SJSA1 (cell line): ENCODE data around the gene ZBTB46. TPM values are rescaled to one million over a fixed set of nuclear protein-coding genes. Genes with fewer than 3 reads are reported as not detected.

Experiments used
- DNase-seq, 2 experiments: peaks; one replicate each; pipeline ENCODE4 v3.0.0-alpha.2; 2015 to 2020; ENCODE audit warnings: low spot score in 2 of 2, low read depth in 1 of 2
- H3K27ac ChIP-seq: fragments of 250-450 bp; sonication (Bioruptor Pico); 2 replicates; pipeline ENCODE4 v1.5.1; 2020; ENCODE audit warnings: mild to moderate bottlenecking, moderate library complexity
- H3K27me3 ChIP-seq: fragments of 250-450 bp; sonication (Bioruptor Pico); replicated peaks from 2 replicates; pipeline ENCODE4 v1.5.1; 2020; ENCODE audit warnings: mild to moderate bottlenecking, moderate library complexity
- H3K36me3 ChIP-seq: fragments of 250-450 bp; sonication (Bioruptor Pico); 2 replicates; pipeline ENCODE4 v1.5.1; 2020; ENCODE audit warnings: mild to moderate bottlenecking
- H3K4me1 ChIP-seq: fragments of 250-450 bp; sonication (Bioruptor Pico); replicated peaks from 2 replicates; pipeline ENCODE4 v1.6.1; 2021; ENCODE audit warnings: mild to moderate bottlenecking
- H3K4me3 ChIP-seq: fragments of 250-450 bp; sonication (Bioruptor Pico); 2 replicates; pipeline ENCODE4 v1.5.1; 2020; ENCODE audit warnings: mild to moderate bottlenecking
- H3K9me3 ChIP-seq: fragments of 250-450 bp; sonication (Bioruptor Pico); replicated peaks from 2 replicates; pipeline ENCODE4 v1.5.1; 2020; ENCODE audit warnings: mild to moderate bottlenecking
- total RNA-seq: library from RNA; depleted of rRNA; stranded (reverse); fragments of >200 nt; shearing (Covaris generic); gene quantifications from 2 replicates; pipeline ENCODE4 v1.2.3, GENCODE V29; 2014

Gene ZBTB46
- total RNA-seq, 1 experiment from 2014 or later = 3.8 TPM

DNA sequence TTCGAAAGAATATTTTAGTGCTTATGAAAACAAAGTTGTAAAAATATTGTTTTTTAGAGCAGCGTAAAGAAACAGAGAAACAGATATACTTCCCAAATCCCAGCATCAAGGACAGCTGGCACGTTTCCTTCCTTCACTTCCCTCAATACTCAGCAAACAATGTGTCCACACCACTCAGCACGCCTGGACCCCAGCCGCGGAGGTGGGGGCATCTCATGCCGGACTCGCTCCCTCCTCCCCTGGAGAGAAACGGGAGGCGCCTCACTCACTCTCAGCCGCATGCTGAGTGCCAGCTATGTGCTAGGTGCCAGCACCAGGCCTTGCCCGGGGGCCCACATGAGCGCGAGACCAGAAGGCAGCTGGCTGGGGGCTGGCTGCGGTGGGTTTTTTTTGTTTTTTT, 56.8 kb downstream of the ZBTB46 start:
- DNase-seq = peak in 1 of 2 experiments; percentile 37
- H3K27ac ChIP-seq = no peak overlapping the region
- no peak overlapping the region for H3K4me3 ChIP-seq
- no peaks in the 10 kb centered on the region for H3K36me3 ChIP-seq
- H3K4me1 ChIP-seq = peaks cover 15% of the 10 kb centered on the region
- no peaks in the 10 kb centered on the region for H3K27me3 ChIP-seq
- no peaks in the 10 kb centered on the region for H3K9me3 ChIP-seq

DNA sequence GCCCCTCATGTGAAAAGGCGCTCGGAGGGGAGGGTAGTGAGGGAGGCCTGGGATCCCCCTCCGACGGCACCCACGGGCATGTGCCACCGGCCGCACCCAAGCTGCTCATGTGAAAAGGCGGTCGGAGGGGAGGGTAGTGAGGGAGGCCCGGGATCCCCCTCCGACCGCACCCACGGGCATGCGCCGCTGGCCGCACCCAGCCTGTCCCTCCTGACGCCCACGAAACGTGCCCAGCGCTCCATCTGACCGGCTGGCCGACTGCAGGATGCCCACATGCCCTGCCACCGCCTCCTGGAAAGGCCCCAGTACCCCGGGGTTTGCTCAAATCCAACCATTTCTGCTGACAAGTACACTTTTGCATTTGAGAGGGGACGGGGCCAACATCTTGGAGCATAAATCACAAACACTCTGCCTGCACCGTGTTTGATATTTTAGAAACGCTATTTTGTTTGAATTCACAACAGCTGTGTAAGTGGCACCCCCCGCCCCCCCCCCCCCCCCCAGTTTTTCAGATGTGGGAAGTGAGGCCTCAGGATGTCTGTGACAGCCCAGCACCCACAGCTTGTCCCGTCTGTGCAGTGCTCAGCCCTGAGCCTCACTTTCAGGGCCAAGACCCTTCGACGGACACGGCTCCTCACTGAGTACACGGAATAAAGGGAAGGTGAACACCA, 57.4 kb downstream of the ZBTB46 start:
- peak in 1 of 2 experiments; percentile 39 for DNase-seq
- Histone ChIP-seq H3K27ac (no peak overlapping the region), H3K9me3 (no peaks in the 10 kb centered on the region), H3K27me3 (no peaks in the 10 kb centered on the region), H3K4me3 (no peak overlapping the region), H3K36me3 (no peaks in the 10 kb centered on the region), H3K4me1 (peaks cover 14% of the 10 kb centered on the region)

DNA sequence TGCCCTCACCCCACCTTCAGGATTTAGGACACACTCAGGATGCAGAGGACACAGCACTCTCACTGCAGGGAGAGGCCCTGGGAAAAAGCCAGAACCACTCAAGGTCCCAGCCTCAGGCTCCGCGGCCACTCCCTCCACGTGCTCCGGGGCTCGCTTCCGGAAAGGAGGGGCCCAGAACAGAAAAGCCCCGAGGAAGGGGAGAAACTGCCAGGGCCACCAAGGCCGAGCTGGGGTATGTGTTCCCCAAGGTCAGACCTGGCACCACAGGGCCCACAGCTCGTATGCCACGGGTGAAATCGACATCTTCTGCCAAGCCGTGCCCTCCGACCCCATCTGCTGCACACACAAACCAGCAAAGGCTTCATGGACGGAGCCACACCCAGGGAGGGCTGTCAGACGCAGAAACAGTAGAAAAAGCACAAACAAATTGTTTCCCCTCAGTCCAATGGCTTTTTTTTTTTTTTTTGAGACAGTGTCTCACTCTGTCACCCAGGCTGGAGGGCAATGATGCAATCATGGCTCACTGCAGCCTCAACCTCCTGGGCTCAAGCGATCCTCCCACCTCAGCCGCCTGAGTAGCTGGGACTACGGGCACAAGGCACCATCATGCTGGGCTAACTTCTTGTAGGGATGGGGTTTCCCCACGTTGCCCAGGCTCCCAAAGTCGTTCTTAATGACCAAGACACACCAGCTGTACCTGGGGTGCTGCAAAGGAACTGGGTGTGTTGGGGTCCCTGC, 58.1 kb downstream of the ZBTB46 start:
- H3K36me3 ChIP-seq = no peaks in the 10 kb centered on the region

DNA sequence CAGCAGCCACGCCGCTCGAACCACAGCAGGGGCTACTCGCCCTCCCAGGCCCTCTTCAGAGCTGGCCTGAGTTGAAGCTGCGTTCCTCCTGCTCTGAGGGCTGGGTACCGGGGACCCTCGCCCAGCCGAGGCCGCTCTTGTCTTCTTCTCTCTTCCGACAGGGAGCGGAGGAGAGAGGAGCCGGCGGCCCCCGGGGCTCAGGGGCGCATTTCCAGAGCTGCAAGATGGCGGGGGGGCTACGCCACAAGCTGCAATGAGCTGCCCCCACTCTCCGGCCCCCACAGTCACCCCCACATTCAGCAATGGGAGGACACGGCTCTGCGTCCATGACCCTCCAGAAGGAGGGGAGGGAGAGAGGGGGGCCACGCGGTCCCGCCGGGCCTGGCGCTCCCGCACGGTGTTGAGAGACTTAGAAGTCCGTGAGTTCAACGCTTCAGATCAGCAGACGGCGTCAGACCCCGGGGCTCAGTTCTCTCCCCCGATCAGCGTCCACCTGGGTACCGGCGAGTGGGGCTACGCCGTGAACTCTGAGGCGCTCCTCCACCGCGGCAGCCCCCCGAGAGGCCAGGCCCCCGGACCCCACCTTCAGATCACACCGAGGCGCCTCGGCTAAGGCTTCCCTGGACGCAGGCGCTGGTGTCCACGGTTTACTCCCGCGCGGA, 59.9 kb downstream of the ZBTB46 start:
- no peaks in the 10 kb centered on the region for H3K4me1 ChIP-seq

More for the DNA sequence above, 58.1 kb downstream of the ZBTB46 start:
- Histone ChIP-seq H3K27me3 (no peaks in the 10 kb centered on the region), H3K27ac (no peak overlapping the region), H3K9me3 (no peaks in the 10 kb centered on the region), H3K4me3 (no peak overlapping the region), H3K4me1 (peaks cover 6% of the 10 kb centered on the region)
- DNase-seq = peak in 1 of 2 experiments; percentile 42

DNA sequence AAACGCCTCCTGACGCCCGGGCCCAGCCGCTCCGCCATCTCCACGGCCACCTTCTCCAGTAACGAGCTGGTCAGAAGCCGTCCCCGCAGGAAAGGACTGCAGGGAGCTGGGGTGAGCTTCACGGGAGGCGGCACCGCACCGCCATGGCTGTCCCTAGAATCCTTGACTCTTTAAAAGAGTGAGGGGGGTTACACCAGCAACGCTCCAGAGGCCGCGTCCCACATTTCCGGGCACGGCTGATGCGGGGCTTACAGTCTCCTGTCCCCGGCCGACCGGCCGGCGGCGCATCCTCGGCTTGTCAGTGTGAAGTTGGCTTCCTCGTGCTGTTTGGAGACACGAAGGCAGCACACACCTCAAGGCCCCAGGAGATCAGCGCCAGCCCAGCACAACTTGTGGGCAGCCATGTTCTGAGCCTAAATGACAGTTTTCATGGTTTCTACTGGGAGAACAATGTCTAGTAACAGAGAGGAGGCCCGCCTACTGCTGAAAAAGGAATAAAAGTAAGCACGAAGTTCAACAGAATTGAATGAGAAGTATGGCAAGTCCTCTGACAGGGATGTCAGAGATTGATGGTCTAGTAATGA, 61.1 kb downstream of the ZBTB46 start:
- no peaks in the 10 kb centered on the region for H3K27me3 ChIP-seq
- DNase-seq = no peak
- H3K4me1 ChIP-seq = no peaks in the 10 kb centered on the region
- no peak overlapping the region for H3K27ac ChIP-seq
- H3K4me3 ChIP-seq = no peak overlapping the region
- no peaks in the 10 kb centered on the region for H3K36me3 ChIP-seq
- H3K9me3 ChIP-seq = no peaks in the 10 kb centered on the region

More for the DNA sequence above, 59.9 kb downstream of the ZBTB46 start:
- Histone ChIP-seq H3K27me3 (no peaks in the 10 kb centered on the region), H3K27ac (no peak overlapping the region), H3K9me3 (no peaks in the 10 kb centered on the region), H3K36me3 (no peaks in the 10 kb centered on the region), H3K4me3 (no peak overlapping the region)
- peak in 1 of 2 experiments; percentile 38 for DNase-seq

DNA sequence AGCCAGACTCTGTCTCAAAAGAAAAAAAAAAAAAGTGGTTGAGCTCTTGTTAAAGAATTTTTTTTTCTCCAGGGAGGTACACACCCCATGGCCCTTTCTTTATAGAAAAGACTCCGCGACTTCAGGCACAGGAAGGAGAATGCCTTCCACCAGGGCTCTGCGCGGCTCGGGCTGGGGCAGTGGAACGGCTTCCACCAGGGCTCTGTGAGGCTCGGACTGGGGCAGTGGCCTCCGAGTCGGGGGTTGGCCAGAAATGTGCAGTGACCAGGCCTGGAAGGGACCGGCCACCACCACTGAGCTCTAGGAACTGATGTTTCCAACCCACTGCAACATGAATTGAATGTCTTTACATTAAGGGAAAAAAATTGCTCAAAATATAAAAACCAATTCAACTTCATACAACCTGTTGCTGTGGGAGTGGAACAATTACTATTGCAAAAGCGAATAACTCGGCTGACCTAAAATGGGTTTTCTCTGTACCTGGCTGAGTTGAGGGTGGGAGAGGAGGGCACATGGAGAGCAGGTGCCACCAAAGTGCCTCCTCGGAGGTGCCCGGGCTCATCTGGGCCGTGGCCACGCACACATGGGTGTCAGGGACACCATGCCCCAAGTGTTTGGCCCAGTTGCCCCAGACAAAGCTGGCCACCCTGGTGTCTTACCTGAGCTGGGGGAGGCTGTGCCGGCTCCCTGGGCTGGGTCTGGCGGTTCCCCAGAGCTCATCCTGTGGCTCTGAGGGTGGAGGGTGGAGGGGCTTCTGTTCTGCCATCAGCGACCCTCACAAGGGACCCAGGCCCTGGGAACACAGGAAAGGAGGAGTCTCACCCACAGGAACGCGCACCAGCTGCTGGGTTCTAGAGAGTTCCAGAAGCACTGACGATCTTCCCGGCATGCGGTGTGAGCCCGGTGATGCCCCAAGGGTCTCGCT, 62.2 kb downstream of the ZBTB46 start:
- no peak overlapping the region for H3K4me3 ChIP-seq
- H3K9me3 ChIP-seq = no peaks in the 10 kb centered on the region
- no peaks in the 10 kb centered on the region for H3K4me1 ChIP-seq
- no peaks in the 10 kb centered on the region for H3K27me3 ChIP-seq
- no peak overlapping the region for H3K27ac ChIP-seq
- no peaks in the 10 kb centered on the region for H3K36me3 ChIP-seq
- DNase-seq = no peak

DNA sequence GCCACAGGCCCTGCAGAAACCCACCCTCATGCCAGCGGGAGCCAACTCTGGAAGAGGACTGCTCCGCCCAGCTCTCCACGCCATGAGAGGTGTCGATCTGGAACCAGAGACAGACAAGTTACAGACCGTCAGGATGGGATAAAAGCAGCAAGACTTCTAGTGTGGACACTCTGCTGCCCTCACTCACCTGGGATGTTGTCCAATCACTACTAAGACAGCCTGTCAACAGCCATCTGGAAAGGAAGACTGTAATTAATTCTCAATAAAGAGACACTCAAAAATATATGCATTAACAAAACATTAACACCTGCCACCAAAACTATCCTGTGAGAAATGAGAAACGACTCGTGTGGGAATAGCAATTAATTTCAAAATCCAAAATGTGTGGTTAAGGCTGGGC, 63.2 kb downstream of the ZBTB46 start:
- H3K4me3 ChIP-seq = no peak overlapping the region

DNA sequence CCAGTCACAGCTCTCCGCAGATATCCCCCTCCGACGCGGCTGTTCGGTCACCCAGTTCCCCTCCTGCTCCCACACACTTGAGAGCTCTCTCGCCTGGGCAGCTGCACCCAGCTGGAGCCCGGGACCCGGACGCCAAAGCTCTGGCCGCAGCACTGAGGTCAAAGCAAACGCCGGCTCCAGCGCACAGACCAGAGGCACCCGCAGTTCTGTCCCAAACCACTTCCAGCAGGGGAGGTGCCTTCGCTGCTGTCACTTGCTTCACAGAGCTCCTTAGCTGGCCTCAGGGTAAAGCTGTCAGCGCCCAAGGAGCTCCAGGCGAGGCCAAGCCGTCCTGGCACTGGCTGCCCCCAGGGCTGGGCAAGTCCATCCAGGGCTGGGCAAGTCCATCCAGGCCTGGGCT, 63.6 kb downstream of the ZBTB46 start:
- Histone ChIP-seq H3K36me3 (no peaks in the 10 kb centered on the region), H3K27ac (no peak overlapping the region)

More for the DNA sequence above, 63.2 kb downstream of the ZBTB46 start:
- no peak overlapping the region for H3K27ac ChIP-seq
- H3K4me1 ChIP-seq = no peaks in the 10 kb centered on the region
- no peaks in the 10 kb centered on the region for H3K9me3 ChIP-seq
- no peak for DNase-seq
- no peaks in the 10 kb centered on the region for H3K36me3 ChIP-seq
- no peaks in the 10 kb centered on the region for H3K27me3 ChIP-seq

DNA sequence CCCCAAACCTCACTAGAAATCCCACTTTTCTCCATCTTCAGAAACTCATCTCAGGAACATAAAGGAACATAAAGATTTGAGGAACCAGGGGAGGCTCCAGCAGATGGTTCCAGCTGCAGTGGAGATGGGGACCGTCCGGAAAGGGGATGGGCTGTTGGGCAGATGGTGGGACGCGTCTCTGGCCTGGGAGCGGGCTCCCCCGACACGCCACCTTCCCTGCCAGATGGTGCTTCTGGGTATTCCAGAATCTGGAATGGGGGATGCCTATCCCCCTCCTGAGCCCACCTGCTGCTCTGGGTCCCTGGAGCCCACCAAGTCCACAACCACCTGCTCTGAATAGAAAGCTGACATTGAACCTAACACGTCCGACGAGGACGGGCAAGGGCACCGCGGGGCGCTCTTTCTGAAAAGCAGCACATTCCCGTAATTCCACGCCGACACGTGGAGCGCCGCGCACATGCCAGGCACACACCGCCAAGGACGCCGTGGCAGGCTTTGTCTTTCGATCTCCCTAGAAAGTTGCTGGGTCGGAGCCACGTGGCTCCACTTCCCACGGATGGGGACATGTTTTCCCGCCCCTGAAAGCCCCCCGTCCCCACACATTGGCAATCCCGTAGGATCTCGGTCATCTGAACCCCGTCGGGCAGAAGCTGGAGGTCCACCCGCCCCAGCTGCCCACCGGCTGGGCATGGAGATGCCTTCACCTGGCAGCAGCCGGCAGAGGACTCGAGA, 64.2 kb downstream of the ZBTB46 start:
- Histone ChIP-seq H3K4me1 (no peaks in the 10 kb centered on the region), H3K27ac (no peak overlapping the region), H3K4me3 (no peak overlapping the region), H3K9me3 (no peaks in the 10 kb centered on the region), H3K27me3 (no peaks in the 10 kb centered on the region), H3K36me3 (no peaks in the 10 kb centered on the region)
- no peak for DNase-seq

More for the DNA sequence above, 63.6 kb downstream of the ZBTB46 start:
- no peaks in the 10 kb centered on the region for H3K27me3 ChIP-seq
- H3K4me1 ChIP-seq = no peaks in the 10 kb centered on the region
- H3K4me3 ChIP-seq = no peak overlapping the region
- DNase-seq = peak in 1 of 2 experiments; percentile 40
- no peaks in the 10 kb centered on the region for H3K9me3 ChIP-seq

DNA sequence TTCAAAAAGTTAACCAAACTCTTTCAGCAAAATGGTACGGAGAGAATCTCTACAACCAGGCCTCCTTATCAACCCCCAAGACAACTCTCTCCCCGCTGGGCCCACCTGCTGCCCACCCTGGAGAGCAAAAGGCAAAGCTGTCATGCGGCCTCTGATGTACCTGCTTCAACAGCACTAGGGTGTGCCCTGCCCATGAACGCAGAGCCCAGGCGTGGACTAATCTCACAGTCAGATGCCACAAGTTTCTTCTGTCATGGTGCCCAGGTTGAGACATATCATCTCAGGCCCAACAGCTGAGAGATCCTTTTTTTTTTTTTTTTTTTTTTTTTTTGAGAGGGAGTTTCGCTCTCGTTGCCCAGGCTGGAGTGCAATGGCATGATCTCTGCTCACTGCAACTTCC, 65.2 kb downstream of the ZBTB46 start:
- no peak for DNase-seq
- H3K9me3 ChIP-seq = no peaks in the 10 kb centered on the region
- H3K4me1 ChIP-seq = no peaks in the 10 kb centered on the region
- no peak overlapping the region for H3K4me3 ChIP-seq
- no peak overlapping the region for H3K27ac ChIP-seq
- H3K36me3 ChIP-seq = no peaks in the 10 kb centered on the region
- H3K27me3 ChIP-seq = no peaks in the 10 kb centered on the region

DNA sequence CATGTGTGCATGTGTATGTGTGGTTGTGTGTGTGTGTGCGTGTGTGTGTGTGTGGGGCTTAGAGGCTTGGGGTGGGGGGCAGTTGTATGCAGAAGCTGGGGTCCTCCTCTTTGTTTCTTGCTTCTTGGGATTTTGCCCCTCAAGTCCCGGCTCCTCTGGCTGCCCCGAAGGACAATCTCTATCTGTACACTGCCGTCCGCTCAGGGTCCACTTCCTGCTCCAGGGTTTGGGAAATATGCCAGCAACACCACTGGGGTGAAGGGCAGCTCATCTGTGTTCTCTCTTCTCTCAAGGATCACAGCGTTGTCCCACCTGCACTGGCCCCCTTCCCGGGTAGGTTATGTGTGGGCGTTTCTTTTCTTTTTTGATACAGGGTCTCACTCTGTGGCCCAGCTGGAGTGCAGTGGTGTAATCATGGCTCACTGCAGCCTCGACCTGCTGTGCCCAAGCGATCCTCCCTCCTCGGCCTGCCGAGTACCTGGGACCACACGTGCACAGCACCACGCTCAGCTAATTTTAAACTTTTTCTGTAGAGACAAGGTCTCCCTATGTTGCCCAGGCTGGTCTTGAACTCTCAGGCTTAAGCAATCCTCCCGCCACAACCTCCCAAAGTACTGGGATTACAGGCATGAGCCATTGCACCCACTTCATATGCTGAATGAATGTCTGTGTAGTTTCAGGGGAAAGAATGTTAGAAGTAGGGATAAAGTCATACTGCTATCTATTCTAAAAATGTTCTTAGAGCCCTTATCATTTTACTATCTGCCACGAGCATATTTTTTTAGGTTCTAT, 65.8 kb downstream of the ZBTB46 start:
- DNase-seq = no peak
- Histone ChIP-seq H3K4me1 (no peaks in the 10 kb centered on the region), H3K27ac (no peak overlapping the region), H3K9me3 (no peaks in the 10 kb centered on the region), H3K27me3 (no peaks in the 10 kb centered on the region), H3K36me3 (no peaks in the 10 kb centered on the region), H3K4me3 (no peak overlapping the region)

DNA sequence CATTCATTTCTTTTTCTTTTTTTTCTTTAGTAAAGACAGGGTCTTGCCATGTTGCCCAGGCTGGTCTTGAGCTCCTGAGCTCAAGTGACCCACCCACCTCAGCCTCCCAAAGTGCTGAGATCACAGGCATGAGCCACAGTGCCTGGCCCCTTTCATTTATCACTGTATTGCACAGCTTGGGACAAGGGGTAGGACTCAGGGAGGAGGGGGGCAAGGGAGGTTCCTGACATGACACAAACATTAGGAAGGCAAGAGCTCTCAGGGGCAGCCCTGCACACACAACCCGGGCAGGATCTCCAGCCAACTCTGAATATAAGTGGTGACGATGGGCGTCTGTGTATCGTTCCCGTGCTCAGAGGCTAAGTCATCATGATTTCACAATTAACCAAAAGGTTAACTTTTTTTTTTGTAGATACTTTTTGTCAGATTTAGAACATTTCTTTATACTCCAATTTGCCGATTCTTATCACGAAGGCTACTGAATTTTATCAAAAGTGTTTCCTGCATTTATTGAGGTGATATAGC, 71.6 kb downstream of the ZBTB46 start:
- Histone ChIP-seq H3K36me3 (no peaks in the 10 kb centered on the region), H3K4me1 (no peaks in the 10 kb centered on the region)
- no peak for DNase-seq

More for the DNA sequence above, 71.6 kb downstream of the ZBTB46 start:
- Histone ChIP-seq H3K27me3 (no peaks in the 10 kb centered on the region), H3K27ac (no peak overlapping the region), H3K9me3 (no peaks in the 10 kb centered on the region), H3K4me3 (no peak overlapping the region)
